Spleen (tissue), 11 donors: ENCODE measurements around the gene NPHP4. TPM values are rescaled to one million over a fixed set of nuclear protein-coding genes. Genes with fewer than 3 reads are reported as not detected.

Experiments used
- DNase-seq: peaks from one replicate; pipeline ENCODE4 v3.0.0-alpha.2; 2020
- H3K27ac ChIP-seq, 8 donors: fragments of 200-600 bp; sonication (generic) in 7 of 8; 1 replicate in 4 of 8; 2 replicates in 4 of 8; pipeline versions ENCODE4 v1.5.0 to v1.8.0; 2016 to 2021; ENCODE audit warnings: inconsistent platforms in 4 of 8, mild to moderate bottlenecking in 4 of 8, moderate library complexity in 1 of 8
- H3K27me3 ChIP-seq, 7 donors: fragments of 200-600 bp; sonication (generic) in 6 of 7; replicated peaks in 1 of 7; 1 replicate in 4 of 7; 2 replicates in 3 of 7; pipeline versions ENCODE4 v1.5.0 to v1.8.0; 2016 to 2021; ENCODE audit warnings: inconsistent platforms in 3 of 7, mild to moderate bottlenecking in 1 of 7
- H3K36me3 ChIP-seq, 6 donors: fragments of 200-600 bp; sonication (generic) in 5 of 6; 1 replicate in 4 of 6; 2 replicates in 2 of 6; pipeline versions ENCODE4 v1.5.0 to v1.8.0; 2016 to 2021; ENCODE audit warnings: inconsistent platforms in 2 of 6
- H3K4me1 ChIP-seq, 6 donors: fragments of 200-600 bp; sonication (generic) in 5 of 6; 1 replicate in 3 of 6; 2 replicates in 3 of 6; pipeline versions ENCODE4 v1.5.0 to v1.8.0; 2016 to 2021; ENCODE audit warnings: inconsistent platforms in 3 of 6
- H3K4me3 ChIP-seq, 8 donors: fragments of 200-600 bp; sonication (generic) in 7 of 8; 1 replicate in 4 of 8; 2 replicates in 4 of 8; pipeline versions ENCODE4 v1.5.0 to v1.8.0; 2016 to 2021; ENCODE audit warnings: inconsistent platforms in 4 of 8, mild to moderate bottlenecking in 4 of 8, moderate library complexity in 2 of 8
- H3K9me3 ChIP-seq, 8 donors: fragments of 200-600 bp; sonication (generic) in 7 of 8; 1 replicate in 4 of 8; 2 replicates in 4 of 8; pipeline versions ENCODE4 v1.5.0 to v1.8.0; 2016 to 2021; ENCODE audit warnings: inconsistent platforms in 4 of 8
- CTCF ChIP-seq, 11 experiments: fragments of 200-600 bp in 7 of 11; fragments of 450-650 bp in 4 of 11; sonication (generic) in 4 of 11; IDR thresholded peaks in 8 of 11; conservative IDR thresholded peaks in 3 of 11; 1 replicate in 7 of 11; 2 replicates in 4 of 11; pipeline versions ENCODE4 v1.4.0 to v1.8.0; 2016 to 2021; ENCODE audit warnings: antibody characterized with exemption in 11 of 11, inconsistent platforms in 4 of 11, mild to moderate bottlenecking in 1 of 11
- POLR2A ChIP-seq, 3 donors: fragments of 450-650 bp; IDR thresholded peaks; one replicate each; pipeline ENCODE4 v1.5.1; 2017; ENCODE audit warnings: antibody characterized with exemption in 3 of 3, mild to moderate bottlenecking in 1 of 3
- POLR2AphosphoS5 ChIP-seq, 3 donors: sonication (generic); formaldehyde crosslinking; IDR thresholded peaks; one replicate each; pipeline ENCODE4 v1.5.1; 2017; ENCODE audit warnings: antibody characterized with exemption in 3 of 3
- WGBS, 5 donors: extraction: QIAGEN DNeasy Blood & Tissue Kit in 3 of 5; methylation state at CpG; one replicate each; pipeline versions ENCODE4 v1.1.5 to v1.1.7; 2013 to 2018; 5-methylcytosine and 5-hydroxymethylcytosine counted together
- intact Hi-C: fragments of 100-400 bp; cut with DNase I; formaldehyde crosslinking; loops from one replicate; pipeline ENCODE4 v1.15.0; 2023; ENCODE audit warnings: low total_unique reads
- polyA plus RNA-seq, 3 donors: library from polyadenylated mRNA; stranded (reverse); fragments of 200-250 nt; gene quantifications; one replicate each; pipeline ENCODE4 v1.2.1, GENCODE V29; 2013
- total RNA-seq, 7 donors: library from RNA; depleted of rRNA in 3 of 7; stranded (reverse); fragments of >200 nt in 3 of 7; fragmentation: NEBNext Ultra II Directional in 4 of 7; extraction: Animal tissue kit (Norgen Biotek cat#: 25700) in 4 of 7; gene quantifications; one replicate each; pipeline versions ENCODE4 v1.1.0 to v1.2.1, GENCODE V29; 2016 to 2021
- donor health status: healthy with polysubstance abuse.
- donor health status: DM: no; HTN: no; CAD: no; lungs with moderate emphysema.
- donor health status: DM: no; HTN: no; CAD: no.
- donor health status: Bipolar disorder and iron deficiency.
- donor health status: healthy.
- donor health status: DM: no; HTN: no; CAD: no.
- donor health status: DM: yes; HTN: yes; CAD: no.

NPHP4 gene
- total and polyA plus RNA-seq, 10 donors = 1.2 to 17.5 (median 9.4) TPM

DNA sequence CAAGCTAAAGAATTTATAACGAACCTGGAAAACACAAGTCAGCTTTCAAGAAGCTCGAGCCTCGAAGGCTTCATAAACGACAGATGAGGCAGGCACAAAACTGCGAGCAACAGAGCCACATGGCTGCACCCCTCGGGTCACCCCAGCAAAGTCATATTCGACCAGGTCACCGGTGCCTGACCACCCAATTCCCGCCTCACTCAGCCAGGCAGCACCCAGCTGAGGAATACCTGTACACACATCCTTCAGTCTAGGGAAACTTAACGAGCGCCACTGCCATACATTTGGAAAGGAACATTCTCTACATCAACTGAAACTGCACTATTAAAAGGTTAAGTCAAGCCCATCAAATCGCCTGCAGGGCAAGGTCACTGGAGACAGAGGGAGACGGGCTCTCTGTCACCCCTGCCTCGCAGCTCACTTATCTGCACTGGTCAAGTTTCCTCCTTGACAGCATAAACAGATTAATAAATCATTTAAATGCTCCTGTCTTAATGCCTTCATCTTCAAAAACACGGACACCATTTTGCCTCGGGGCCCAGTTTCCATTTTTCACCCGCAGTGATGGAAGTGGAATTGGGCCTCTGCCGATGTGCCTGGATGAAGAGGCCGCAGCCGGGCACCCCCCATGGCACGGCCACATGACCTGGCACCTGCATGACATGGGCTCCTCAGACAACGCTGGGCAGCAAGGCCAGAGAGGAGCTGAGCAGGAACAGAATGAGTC is 20.6 kb downstream of the NPHP4 start:
- intact Hi-C loops = no loop called here
- WGBS, 5 donors = 86 to 91% (median 90%) methylated on average over 21 to 22 of the region's 22 CpGs
- H3K9me3 ChIP-seq = no peaks in the 10 kb centered on the region
- no peak overlapping the region for H3K27ac ChIP-seq
- no peak overlapping the region for H3K4me3 ChIP-seq
- peaks cover 0 to 50% (median 2%) of the 10 kb centered on the region in 6 donors for H3K36me3 ChIP-seq
- TF ChIP-seq POLR2A (IDR thresholded peaks at IDR 0.05) (no peak), CTCF (IDR thresholded peaks at IDR 0.05 in 8 of 11, conservative IDR thresholded peaks at IDR 0.05 in 3 of 11) (no peak), POLR2AphosphoS5 (IDR thresholded peaks at IDR 0.05) (no peak)
- peak; percentile 45 for DNase-seq
- peaks cover 0 to 16% (median 0%) of the 10 kb centered on the region in 6 donors for H3K4me1 ChIP-seq
- H3K27me3 ChIP-seq = no peaks in the 10 kb centered on the region

DNA sequence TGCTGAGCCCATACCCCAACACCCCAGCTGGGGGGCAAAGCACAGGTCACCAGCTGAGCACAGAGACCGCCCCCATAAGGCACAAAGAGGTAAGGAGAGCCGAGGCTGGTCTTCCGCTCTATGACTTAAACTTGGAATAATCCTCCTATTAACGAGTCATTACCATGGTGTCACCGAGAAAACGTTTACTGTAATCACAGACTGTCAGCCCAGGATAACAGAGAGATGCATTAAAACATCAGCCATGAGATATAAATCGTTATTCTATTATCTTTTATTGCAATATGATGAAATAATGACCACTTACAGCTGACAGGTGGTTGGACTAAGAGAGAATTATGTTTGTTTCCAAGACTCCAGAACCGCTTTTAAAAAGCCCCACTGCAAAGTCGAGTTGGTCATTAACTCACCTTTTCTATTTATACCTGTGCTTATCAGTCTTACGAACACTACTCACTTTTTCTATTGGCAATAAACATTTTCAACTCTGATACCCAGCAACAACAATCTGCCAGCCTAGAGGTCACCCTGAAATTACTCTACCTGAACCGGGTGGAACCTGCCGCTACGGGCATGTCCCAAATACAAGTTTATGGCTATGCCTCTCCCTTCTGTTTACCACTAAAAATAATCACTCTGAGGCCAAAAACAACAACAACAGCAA is 21.5 kb downstream of the NPHP4 start:
- intact Hi-C loops = no loop called here
- TF ChIP-seq POLR2A (IDR thresholded peaks at IDR 0.05) = no peak
- TF ChIP-seq POLR2AphosphoS5 (IDR thresholded peaks at IDR 0.05) = no peak
- TF ChIP-seq CTCF (IDR thresholded peaks at IDR 0.05 in 8 of 11, conservative IDR thresholded peaks at IDR 0.05 in 3 of 11) = no peak
- Histone ChIP-seq H3K27me3 (no peaks in the 10 kb centered on the region), H3K36me3 (peaks cover 0 to 50% (median 2%) of the 10 kb centered on the region in 6 donors), H3K4me3 (no peak overlapping the region), H3K27ac (no peak overlapping the region), H3K9me3 (no peaks in the 10 kb centered on the region), H3K4me1 (peaks cover 0 to 8% (median 0%) of the 10 kb centered on the region in 6 donors)
- 91 to 95% (median 92%) methylated on average over 13 of the region's 13 CpGs for WGBS, 5 donors
- DNase-seq = no peak

DNA sequence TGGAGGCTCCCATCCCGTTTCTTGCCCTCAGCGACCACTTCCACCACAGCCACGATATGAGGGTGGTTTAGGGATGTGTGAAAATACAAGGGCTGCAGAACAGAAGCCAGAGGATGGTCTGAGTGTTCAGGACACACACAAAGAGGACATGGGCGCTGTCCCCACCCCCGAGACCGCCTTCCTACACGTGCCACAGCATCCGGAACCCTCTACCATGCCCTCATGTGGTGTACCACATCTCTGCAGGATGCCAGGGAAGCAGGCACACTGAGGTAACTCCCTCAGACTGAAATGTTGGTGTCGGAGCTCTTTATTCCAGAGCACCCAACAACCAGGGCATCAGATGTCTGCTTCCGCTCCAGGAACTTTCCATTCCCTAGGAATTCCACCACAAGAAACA is 23.1 kb downstream of the NPHP4 start:
- intact Hi-C loops = no loop called here
- Histone ChIP-seq H3K27me3 (no peaks in the 10 kb centered on the region), H3K9me3 (no peaks in the 10 kb centered on the region), H3K27ac (no peak overlapping the region), H3K4me1 (no peaks in the 10 kb centered on the region), H3K4me3 (no peak overlapping the region), H3K36me3 (peaks cover 0 to 59% (median 4%) of the 10 kb centered on the region in 6 donors)
- TF ChIP-seq POLR2AphosphoS5 (IDR thresholded peaks at IDR 0.05) = no peak
- no peak for TF ChIP-seq CTCF (IDR thresholded peaks at IDR 0.05 in 8 of 11, conservative IDR thresholded peaks at IDR 0.05 in 3 of 11)
- TF ChIP-seq POLR2A (IDR thresholded peaks at IDR 0.05) = no peak
- 88 to 92% (median 90%) methylated on average over 8 to 10 of the region's 10 CpGs for WGBS, 5 donors
- no peak for DNase-seq

- intact Hi-C loops = no loop called here
- H3K27me3 ChIP-seq = no peaks in the 10 kb centered on the region
- H3K36me3 ChIP-seq = peaks cover 0 to 54% (median 4%) of the 10 kb centered on the region in 6 donors
- no peaks in the 10 kb centered on the region for H3K4me1 ChIP-seq
- H3K4me3 ChIP-seq = no peak overlapping the region
- no peaks in the 10 kb centered on the region for H3K9me3 ChIP-seq
- 89 to 97% (median 92%) methylated on average over 11 of the region's 11 CpGs for WGBS, 5 donors
- no peak overlapping the region for H3K27ac ChIP-seq
- TF ChIP-seq POLR2A (IDR thresholded peaks at IDR 0.05) (no peak), CTCF (IDR thresholded peaks at IDR 0.05 in 8 of 11, conservative IDR thresholded peaks at IDR 0.05 in 3 of 11) (no peak), POLR2AphosphoS5 (IDR thresholded peaks at IDR 0.05) (no peak)
- DNase-seq = no peak
Measured at GRCh38 chr1:5968161-5968736, 24.0 kb downstream of the NPHP4 start.
